WI38 (cell line): Measurements from ENCODE around the gene AK8.

Experiments
- H3K4me3 ChIP-seq: 2 replicates; pipeline ENCODE4 v1.5.1; 2011; ENCODE audit warnings: low read depth, mild to moderate bottlenecking, control low read depth, low read length
- TF ChIP-seq, protein P1 (sequence below): IDR thresholded peaks from 2 replicates; pipeline ENCODE4 v1.5.1; 2012; ENCODE audit warnings: low read depth, mild to moderate bottlenecking, control low read depth, low read length

AK8 gene

DNA sequence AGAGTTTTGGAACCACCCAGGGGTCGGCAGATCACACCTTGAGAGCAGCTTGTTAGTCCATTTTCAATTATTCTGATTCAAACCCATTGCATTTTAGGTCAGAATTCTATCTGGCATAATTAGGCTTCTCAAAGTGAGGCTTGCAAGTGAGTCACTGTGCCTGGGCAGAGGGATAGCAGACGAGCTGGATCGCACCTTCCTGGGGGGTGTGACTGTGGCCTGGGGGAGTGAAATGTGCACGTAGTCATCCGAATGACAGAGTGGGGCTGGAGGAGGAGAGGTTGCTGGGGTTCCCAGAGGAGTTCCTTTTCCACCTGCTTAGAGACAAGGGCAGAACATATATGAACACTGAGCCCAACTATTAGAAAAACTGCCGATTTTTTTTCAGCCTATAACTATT lies 32.3 kb upstream of the AK8 start:
- TF ChIP-seq, protein P1, sequence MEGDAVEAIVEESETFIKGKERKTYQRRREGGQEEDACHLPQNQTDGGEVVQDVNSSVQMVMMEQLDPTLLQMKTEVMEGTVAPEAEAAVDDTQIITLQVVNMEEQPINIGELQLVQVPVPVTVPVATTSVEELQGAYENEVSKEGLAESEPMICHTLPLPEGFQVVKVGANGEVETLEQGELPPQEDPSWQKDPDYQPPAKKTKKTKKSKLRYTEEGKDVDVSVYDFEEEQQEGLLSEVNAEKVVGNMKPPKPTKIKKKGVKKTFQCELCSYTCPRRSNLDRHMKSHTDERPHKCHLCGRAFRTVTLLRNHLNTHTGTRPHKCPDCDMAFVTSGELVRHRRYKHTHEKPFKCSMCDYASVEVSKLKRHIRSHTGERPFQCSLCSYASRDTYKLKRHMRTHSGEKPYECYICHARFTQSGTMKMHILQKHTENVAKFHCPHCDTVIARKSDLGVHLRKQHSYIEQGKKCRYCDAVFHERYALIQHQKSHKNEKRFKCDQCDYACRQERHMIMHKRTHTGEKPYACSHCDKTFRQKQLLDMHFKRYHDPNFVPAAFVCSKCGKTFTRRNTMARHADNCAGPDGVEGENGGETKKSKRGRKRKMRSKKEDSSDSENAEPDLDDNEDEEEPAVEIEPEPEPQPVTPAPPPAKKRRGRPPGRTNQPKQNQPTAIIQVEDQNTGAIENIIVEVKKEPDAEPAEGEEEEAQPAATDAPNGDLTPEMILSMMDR: no peak
- H3K4me3 ChIP-seq: no peak overlapping the region

DNA sequence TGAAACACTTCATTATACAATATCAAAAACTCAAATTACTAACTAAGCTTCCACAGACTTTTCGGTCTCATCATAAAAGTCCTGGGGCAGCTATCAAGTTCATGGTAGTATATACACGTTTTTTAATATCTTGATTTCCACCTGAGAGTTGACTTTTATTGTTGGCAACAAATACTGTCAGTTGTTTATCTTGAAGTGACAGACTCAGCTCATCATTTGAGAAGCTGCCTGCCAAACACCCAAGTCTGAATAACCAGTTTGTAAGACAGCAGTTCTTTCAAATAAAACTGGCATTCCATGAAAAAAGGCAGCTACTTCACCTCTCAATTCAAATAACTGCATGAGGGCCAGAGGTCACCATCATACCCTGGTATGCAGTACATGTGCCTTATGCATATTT lies 31.2 kb upstream of the AK8 start:
- TF ChIP-seq, protein P1: no peak
- no peak overlapping the region for H3K4me3 ChIP-seq

DNA sequence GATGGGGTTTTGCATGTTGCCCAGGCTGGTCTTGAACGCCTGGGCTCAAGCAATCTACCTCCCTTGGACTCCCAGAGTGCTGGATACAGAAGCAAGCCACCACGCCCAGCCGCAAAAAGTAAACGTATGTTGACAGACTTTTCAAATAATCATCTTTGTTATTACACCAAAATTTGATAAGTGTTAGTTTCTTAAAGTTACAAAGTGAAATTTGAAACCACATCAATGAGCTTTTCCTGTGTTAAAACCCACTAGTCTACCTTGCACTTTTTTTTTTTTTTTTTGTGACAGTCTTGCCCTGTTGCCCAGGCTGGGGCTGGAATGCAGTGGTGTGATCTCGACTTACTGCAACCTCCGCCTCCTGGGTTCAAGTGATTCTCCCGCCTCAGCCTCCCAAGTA lies 30.6 kb upstream of the AK8 start:
- H3K4me3 ChIP-seq: no peak overlapping the region
- TF ChIP-seq, protein P1: no peak

DNA sequence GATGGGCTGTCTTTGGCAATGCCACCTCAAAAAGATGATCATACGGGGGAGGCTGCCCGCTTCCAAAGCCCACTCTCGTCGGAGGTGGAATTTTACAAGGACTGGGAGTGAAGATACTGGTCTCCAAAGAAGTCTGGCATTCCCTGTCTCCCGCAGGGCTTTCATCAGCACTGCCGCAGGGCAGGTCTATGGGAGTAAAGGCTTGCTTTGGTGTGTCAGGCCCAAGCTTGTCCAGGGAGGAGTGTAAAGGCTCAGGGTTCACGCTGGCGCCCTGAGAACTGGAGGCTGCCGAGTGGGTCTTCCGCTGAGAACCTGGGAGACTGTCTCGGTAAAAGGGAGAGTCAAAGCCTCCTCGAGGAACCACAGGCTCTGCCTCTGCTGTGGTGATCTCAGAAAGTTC lies 27.6 kb upstream of the AK8 start:
- TF ChIP-seq, protein P1: no peak
- H3K4me3 ChIP-seq: no peak overlapping the region

DNA sequence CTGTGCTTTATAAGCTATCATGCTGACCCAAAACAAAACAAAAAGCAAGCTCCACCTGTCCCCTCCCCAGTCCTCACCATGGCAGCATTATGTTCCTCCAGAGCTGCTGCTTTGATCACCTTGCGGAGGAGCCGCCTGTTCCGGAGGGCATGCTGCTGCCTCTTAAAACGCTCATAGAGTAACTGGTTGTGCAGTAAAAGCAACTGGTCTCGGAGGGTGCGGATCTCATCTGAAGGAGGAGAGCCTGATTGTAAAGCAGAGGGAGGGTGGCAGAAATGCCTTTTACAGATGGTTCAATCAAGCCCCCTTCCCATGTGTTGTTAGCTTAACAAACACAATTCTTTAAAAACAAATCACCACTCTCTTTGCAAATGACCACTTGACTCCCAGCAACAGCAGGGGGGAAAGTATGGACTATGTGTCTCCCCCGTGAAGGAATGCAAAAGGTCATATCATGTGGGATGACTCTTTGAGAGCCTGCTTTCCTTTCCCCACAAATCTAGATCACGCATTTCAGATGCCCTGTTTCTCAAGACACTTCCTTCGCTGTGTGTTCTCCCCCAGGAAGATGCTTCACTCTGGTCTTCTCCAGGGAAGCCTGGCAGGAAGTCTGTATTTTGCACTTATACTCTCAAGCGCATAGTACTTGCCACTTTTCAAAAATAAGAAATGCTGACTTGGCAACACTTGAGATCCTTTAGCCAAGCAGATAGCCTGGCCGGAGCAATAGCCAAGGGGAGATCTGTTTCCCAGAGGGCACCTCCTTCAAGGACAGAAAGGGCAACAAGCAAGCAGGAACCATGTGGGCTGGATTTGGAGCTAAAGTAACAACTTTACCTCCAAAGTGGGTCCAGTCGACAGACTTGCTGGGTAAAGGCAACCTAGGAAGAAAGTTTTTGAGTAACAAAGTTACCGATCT lies 25.7 kb upstream of the AK8 start:
- TF ChIP-seq, protein P1: no peak
- no peak overlapping the region for H3K4me3 ChIP-seq

DNA sequence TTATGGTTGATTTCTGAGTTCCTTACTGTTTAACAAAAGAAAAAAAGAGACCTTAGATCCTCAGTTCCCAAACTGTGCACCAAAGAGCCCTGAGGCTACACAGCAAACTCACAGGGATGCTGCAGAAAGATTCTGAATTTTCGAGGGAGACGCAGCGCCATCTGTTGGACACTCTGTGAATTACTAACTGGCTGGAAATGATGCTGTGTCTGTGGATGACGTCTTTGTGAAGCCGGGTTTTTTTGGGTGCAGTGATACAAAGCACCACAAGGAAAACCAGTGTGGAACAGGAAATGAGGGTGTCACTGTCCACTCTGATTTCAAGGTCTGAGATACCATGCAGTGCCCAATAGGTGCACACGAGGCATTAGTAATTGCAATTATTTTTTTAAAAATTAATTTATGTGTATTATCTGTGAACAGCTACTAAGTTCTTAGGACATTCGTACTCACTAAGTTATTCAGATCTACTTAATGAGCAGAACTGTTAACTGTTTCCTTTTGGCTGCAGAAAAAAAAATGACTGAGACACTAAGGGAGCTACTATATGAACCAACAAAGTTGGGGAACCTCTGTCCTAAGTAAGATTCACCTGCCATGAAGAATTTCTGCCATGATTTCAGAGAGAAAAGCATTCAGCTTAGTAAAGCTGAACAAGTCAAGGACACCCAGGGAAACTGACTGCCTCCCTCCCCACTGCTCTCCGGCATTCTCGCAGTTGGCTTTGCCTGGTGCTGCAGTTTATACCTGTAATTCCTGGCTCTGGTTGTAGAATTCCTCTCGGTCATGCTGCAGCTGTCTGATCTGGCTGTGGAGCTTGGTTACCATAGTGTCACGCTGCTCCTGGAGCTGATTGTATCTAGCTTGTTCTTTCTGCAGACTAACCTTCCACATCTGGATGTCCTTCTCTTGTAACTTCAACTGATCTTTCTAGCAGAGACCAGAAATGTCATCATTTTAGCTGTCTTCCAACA lies 24.1 kb upstream of the AK8 start:
- H3K4me3 ChIP-seq: no peak overlapping the region
- TF ChIP-seq, protein P1: peak; percentile 76
